IMR-90 (cell line): Measurements from ENCODE around the gene PPM1F. TPM values are rescaled to one million over a fixed set of nuclear protein-coding genes. Genes with fewer than 3 reads are reported as not detected.

Experiments used
- ATAC-seq: fragments of 200-7000 bp; cut with Tn5 transposase; 2 replicates; pipeline ENCODE4 v1.9.1; 2020; ENCODE audit warnings: low read depth, mild to moderate bottlenecking, moderate library complexity
- BruUV-seq: library from RNA; stranded (reverse); fragments of 400-500 nt; replicated peaks from 2 replicates; lab custom pipeline; 2021; lab: Mats Ljungman, UMichigan
- CTCF ChIA-PET: fragments of 300-600 bp; formaldehyde crosslinking; extraction: SDS; loops from one replicate; lab custom pipeline; 2021; ENCODE audit warnings: antibody characterized with exemption; lab: Yijun Ruan, JAX
- POLR2A ChIA-PET: fragments of 300-600 bp; sonication (Branson Sonifier 250); formaldehyde crosslinking; loops from one replicate; lab custom pipeline; 2022; ENCODE audit warnings: antibody characterized with exemption; ENCODE audit not compliant: unreplicated experiment; lab: Charles Lee
- DNase-seq: peaks from one replicate; pipeline ENCODE4 v3.0.0; 2013
- H2AFZ ChIP-seq: replicated peaks from 2 replicates; pipeline ENCODE3; 2013; ENCODE audit warnings: low read length, mild to moderate bottlenecking; ENCODE audit not compliant: poor library complexity
- H2AK5ac ChIP-seq: 2 replicates; pipeline ENCODE4 v1.6.1; 2013; ENCODE audit warnings: low read depth, low read length, inconsistent platforms
- H2AK9ac ChIP-seq: replicated peaks from 2 replicates; pipeline ENCODE3; 2013; ENCODE audit warnings: mild to moderate bottlenecking, low read depth, low read length, moderate library complexity; ENCODE audit not compliant: poor library complexity
- H2BK120ac ChIP-seq: 2 replicates; pipeline ENCODE4 v1.6.1; 2013; ENCODE audit warnings: low read depth, low read length, inconsistent platforms
- H2BK15ac ChIP-seq: 3 replicates; pipeline ENCODE4 v1.6.1; 2013; ENCODE audit warnings: low read depth, low read length, inconsistent platforms
- H2BK20ac ChIP-seq: 2 replicates; pipeline ENCODE4 v1.6.1; 2013; ENCODE audit warnings: low read depth, mild to moderate bottlenecking, inconsistent platforms, low read length, moderate library complexity
- H2BK5ac ChIP-seq: 2 replicates; pipeline ENCODE4 v1.6.1; 2013; ENCODE audit warnings: mild to moderate bottlenecking, low read depth, low read length, inconsistent platforms; ENCODE audit not compliant: poor library complexity, severe bottlenecking
- H3K14ac ChIP-seq: replicated peaks from 2 replicates; pipeline ENCODE4 v1.6.1; 2013; ENCODE audit warnings: low read depth, low read length, inconsistent platforms
- H3K18ac ChIP-seq: 2 replicates; pipeline ENCODE4 v1.6.1; 2013; ENCODE audit warnings: low read depth, low read length, control low read depth
- H3K23ac ChIP-seq: 2 replicates; pipeline ENCODE4 v1.6.1; 2013; ENCODE audit warnings: low read depth, low read length, inconsistent platforms
- H3K27ac ChIP-seq: 2 replicates; pipeline ENCODE4 v1.5.1; 2013; ENCODE audit warnings: mild to moderate bottlenecking, control low read depth, low read length; ENCODE audit not compliant: insufficient read depth
- H3K27me3 ChIP-seq: 2 replicates; pipeline ENCODE4 v1.6.1; 2013; ENCODE audit warnings: low read length; ENCODE audit not compliant: control insufficient read depth, insufficient read depth
- H3K36me3 ChIP-seq: 2 replicates; pipeline ENCODE4 v1.6.1; 2013; ENCODE audit warnings: low read length, mixed read lengths; ENCODE audit not compliant: control insufficient read depth, insufficient read depth
- H3K4ac ChIP-seq: 2 replicates; pipeline ENCODE4 v1.6.1; 2013; ENCODE audit warnings: low read depth, low read length, inconsistent platforms
- H3K4me1 ChIP-seq: 2 replicates; pipeline ENCODE4 v1.6.1; 2013; ENCODE audit warnings: low read length, mixed read lengths; ENCODE audit not compliant: control insufficient read depth, insufficient read depth
- H3K4me2 ChIP-seq: 2 replicates; pipeline ENCODE4 v1.6.1; 2013; ENCODE audit warnings: low read depth, mild to moderate bottlenecking, control low read depth, low read length, moderate library complexity
- H3K4me3 ChIP-seq: 2 replicates; pipeline ENCODE4 v1.5.1; 2013; ENCODE audit warnings: low read depth, mild to moderate bottlenecking, control low read depth, low read length, moderate library complexity; ENCODE audit not compliant: insufficient read depth
- H3K56ac ChIP-seq: 2 replicates; pipeline ENCODE4 v1.6.1; 2013; ENCODE audit warnings: low read length, inconsistent platforms; ENCODE audit not compliant: insufficient read depth; ENCODE audit errors: extremely low read depth
- H3K79me1 ChIP-seq, 2 experiments: 2 replicates each; pipeline ENCODE4 v1.6.1; 2013; ENCODE audit warnings: low read length in 2 of 2, inconsistent platforms in 1 of 2, low read depth in 1 of 2
- H3K9ac ChIP-seq: 2 replicates; pipeline ENCODE4 v1.6.1; 2013; ENCODE audit warnings: low read depth, low read length, control low read depth
- H3K9me1 ChIP-seq: 2 replicates; pipeline ENCODE4 v1.6.1; 2013; ENCODE audit warnings: low read length, inconsistent platforms; ENCODE audit not compliant: insufficient read depth
- H3K9me3 ChIP-seq: 2 replicates; pipeline ENCODE4 v1.6.1; 2013; ENCODE audit warnings: low read length; ENCODE audit not compliant: control insufficient read depth, insufficient read depth
- H4K20me1 ChIP-seq: 2 replicates; pipeline ENCODE4 v1.6.1; 2013; ENCODE audit warnings: low read length, inconsistent platforms; ENCODE audit not compliant: insufficient read depth
- H4K5ac ChIP-seq: 2 replicates; pipeline ENCODE4 v1.6.1; 2013; ENCODE audit warnings: mild to moderate bottlenecking, low read depth, low read length, control low read depth
- H4K8ac ChIP-seq, 2 experiments: 2 replicates each; pipeline ENCODE4 v1.6.1; 2013; ENCODE audit warnings: low read depth in 2 of 2, low read length in 2 of 2, control low read depth in 1 of 2, inconsistent platforms in 1 of 2
- H4K91ac ChIP-seq: 2 replicates; pipeline ENCODE4 v1.6.1; 2013; ENCODE audit warnings: low read depth, low read length, inconsistent platforms; ENCODE audit not compliant: insufficient read depth
- BHLHE40 ChIP-seq: fragments of 150-350 bp; IDR thresholded peaks from 2 replicates; pipeline ENCODE4 v1.6.1; 2016; ENCODE audit warnings: mild to moderate bottlenecking, low read depth, low read length
- CEBPB ChIP-seq: IDR thresholded peaks from 2 replicates; pipeline ENCODE4 v1.6.1; 2012; ENCODE audit warnings: low read depth, low read length, improper control_type of control experiment
- MAFK ChIP-seq: IDR thresholded peaks from 2 replicates; pipeline ENCODE4 v1.6.1; 2012; ENCODE audit warnings: low read depth, low read length, improper control_type of control experiment
- NFE2L2 ChIP-seq: fragments of 150-350 bp; IDR thresholded peaks from 2 replicates; pipeline ENCODE4 v1.6.1; 2016; ENCODE audit warnings: low read depth, mild to moderate bottlenecking, low read length
- RAD21 ChIP-seq: IDR thresholded peaks from 2 replicates; pipeline ENCODE4 v1.6.1; 2012; ENCODE audit warnings: low read length, improper control_type of control experiment
- RCOR1 ChIP-seq: IDR thresholded peaks from 2 replicates; pipeline ENCODE4 v1.6.1; 2012; ENCODE audit warnings: mild to moderate bottlenecking, low read length, improper control_type of control experiment; ENCODE audit not compliant: insufficient replicate concordance
- RFX5 ChIP-seq: IDR thresholded peaks from 2 replicates; pipeline ENCODE4 v1.8.0; 2012; ENCODE audit warnings: low read depth, mild to moderate bottlenecking, low read length, moderate library complexity
- SMC3 ChIP-seq: fragments of 150-350 bp; IDR thresholded peaks from 2 replicates; pipeline ENCODE4 v1.6.1; 2016; ENCODE audit warnings: low read depth, mild to moderate bottlenecking, antibody characterized with exemption, low read length, moderate library complexity
- WGBS, 2 experiments: methylation state at CpG; one replicate each; pipeline versions ENCODE4 v1.1.5 to v1.1.7; 2013; ENCODE audit warnings: missing lambda C conversion rate in 2 of 2; ENCODE audit not compliant: insufficient read length in 1 of 2; ENCODE audit errors: extremely low coverage in 2 of 2; 5-methylcytosine and 5-hydroxymethylcytosine counted together
- dilution Hi-C: fragments of 300-500 bp; cut with HindIII; formaldehyde crosslinking; loops from one replicate; pipeline ENCODE4 v1.14.3; 2018; ENCODE audit warnings: low sequenced_read_pairs; ENCODE audit not compliant: unreplicated experiment
- in situ Hi-C: fragments of 300-500 bp; cut with MboI; formaldehyde crosslinking; loops from 3 replicates; pipeline ENCODE4 v1.14.3; 2019; ENCODE audit warnings: low sequenced_read_pairs, inconsistent platforms, mixed read lengths
- intact Hi-C: fragments of 100-400 bp; cut with micrococcal nuclease; formaldehyde crosslinking; loops from 2 replicates; pipeline ENCODE4 v1.10.0; 2022
- polyA plus RNA-seq, 3 experiments: library from polyadenylated mRNA; depleted of rRNA; stranded (reverse); fragments of >200 nt; gene quantifications; 2 replicates each; pipeline ENCODE4 v1.2.3, GENCODE V29; 2012; ENCODE audit warnings: low replicate concordance in 1 of 3
- total RNA-seq: library from RNA; depleted of rRNA; stranded (reverse); fragments of >200 nt; gene quantifications from 2 replicates; pipeline ENCODE4 v1.2.3, GENCODE V29; 2012
- TF ChIP-seq, protein P1 (sequence below): fragments of 150-350 bp; IDR thresholded peaks from 2 replicates; pipeline ENCODE4 v1.6.1; 2017; ENCODE audit warnings: mild to moderate bottlenecking, antibody characterized with exemption, low read length, low read depth

Gene PPM1F
- total and polyA plus RNA-seq, 2 of the 4 experiments (the other 2 are of a cell fraction) = 20.8 to 30.3 TPM

GRCh38 chr22:21972806-21973205 is 20.2 kb upstream of the PPM1F start:
- ATAC-seq = no peak
- 96% methylated on average over 3 of the region's 6 CpGs; no CpG with 5 or more reads in 1 of the 2 experiments for WGBS, 2 experiments
- no TSS peak for BruUV-seq

More at GRCh38 chr22:21972806-21973205, 20.2 kb upstream of the PPM1F start:
- no peak overlapping the region for H3K14ac ChIP-seq
- no peak overlapping the region for H2BK15ac ChIP-seq
- no peak overlapping the region for H3K18ac ChIP-seq
- no peak overlapping the region for H2AFZ ChIP-seq
- H4K91ac ChIP-seq = no peak overlapping the region
- H2BK20ac ChIP-seq = no peak overlapping the region
- H2BK5ac ChIP-seq = no peak overlapping the region
- peaks cover 65% of the 10 kb centered on the region for H3K36me3 ChIP-seq
- no peak overlapping the region for H2BK120ac ChIP-seq
- no peaks in the 10 kb centered on the region for H3K27me3 ChIP-seq
- intact Hi-C loops (no loop called here), in situ Hi-C loops (no loop called here), dilution Hi-C loops (no loop called here)
- H4K5ac ChIP-seq = no peak overlapping the region
- no peak overlapping the region for H3K4ac ChIP-seq
- no peak overlapping the region for H2AK9ac ChIP-seq
- ChIA-PET CTCF (interaction anchor here (0.6 to 1.3 kb wide), 8 partner anchors 10 to 234 kb away, joined by 3 to 7 read pairs (median 3); partner anchors contain the start of genes PPM1F and TOP3B), POLR2A (no interaction called here)
- H3K4me3 ChIP-seq = no peak overlapping the region
- H3K27ac ChIP-seq = no peak overlapping the region
- H3K4me1 ChIP-seq = no peaks in the 10 kb centered on the region
- H4K8ac ChIP-seq = no peak overlapping the region
- no peak overlapping the region for H3K9ac ChIP-seq
- H4K20me1 ChIP-seq = peaks cover 27% of the 10 kb centered on the region
- H2AK5ac ChIP-seq = no peak overlapping the region
- peaks cover 4% of the 10 kb centered on the region; the same call in 1 of the 2 replicates for H3K9me1 ChIP-seq
- no peak overlapping the region for H3K56ac ChIP-seq
- peaks cover 29 to 46% of the 10 kb centered on the region in 2 experiments for H3K79me1 ChIP-seq
- DNase-seq = no peak
- TF ChIP-seq SMC3 = no peak
- no peak for TF ChIP-seq RCOR1
- TF ChIP-seq NFE2L2 = no peak
- no peak for TF ChIP-seq CEBPB
- TF ChIP-seq RFX5 = no peak
- TF ChIP-seq RAD21 = no peak
- TF ChIP-seq, protein P1, sequence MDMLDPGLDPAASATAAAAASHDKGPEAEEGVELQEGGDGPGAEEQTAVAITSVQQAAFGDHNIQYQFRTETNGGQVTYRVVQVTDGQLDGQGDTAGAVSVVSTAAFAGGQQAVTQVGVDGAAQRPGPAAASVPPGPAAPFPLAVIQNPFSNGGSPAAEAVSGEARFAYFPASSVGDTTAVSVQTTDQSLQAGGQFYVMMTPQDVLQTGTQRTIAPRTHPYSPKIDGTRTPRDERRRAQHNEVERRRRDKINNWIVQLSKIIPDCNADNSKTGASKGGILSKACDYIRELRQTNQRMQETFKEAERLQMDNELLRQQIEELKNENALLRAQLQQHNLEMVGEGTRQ = no peak
- no peak for TF ChIP-seq MAFK
- TF ChIP-seq BHLHE40 = no peak
- no peak overlapping the region for H3K23ac ChIP-seq
- H3K4me2 ChIP-seq = no peak overlapping the region
- H3K9me3 ChIP-seq = no peaks in the 10 kb centered on the region
